WTC11 (cell line): ENCODE measurements around the gene TIE1. TPM values are rescaled to one million over a fixed set of nuclear protein-coding genes. Genes with fewer than 3 reads are reported as not detected.
A peak's percentile ranks its signal among the peaks of the same experiment; 100 is the strongest.
"Not testable (repeated sequence)": the region's sequence is repeated elsewhere in the genome, so short reads cannot be mapped to it uniquely, and the experiment has no call there.

Experiments used
- ATAC-seq: fragments of 200-7000 bp; cut with Tn5 transposase; 2 replicates; pipeline ENCODE4 v1.10.0; 2021; ENCODE audit warnings: mild to moderate bottlenecking, moderate library complexity
- CTCF ChIA-PET: fragments of 300-600 bp; sonication (Branson Sonifier 250); formaldehyde crosslinking; loops from one replicate; lab custom pipeline; 2021; ENCODE audit warnings: antibody characterized with exemption; lab: Charles Lee
- POLR2A ChIA-PET: fragments of 350-600 bp; sonication (Branson Sonifier 250); formaldehyde crosslinking; loops from one replicate; lab custom pipeline; 2021; ENCODE audit warnings: antibody characterized with exemption; lab: Charles Lee
- DNase-seq: peaks from one replicate; pipeline ENCODE4 v3.0.0; 2021; ENCODE audit warnings: low spot score
- H3K27ac Mint-ChIP-seq: 2 replicates; pipeline ENCODE4 v1.8.0; 2021; ENCODE audit warnings: mixed read lengths
- H3K27me3 Mint-ChIP-seq: 2 replicates; pipeline ENCODE4 v1.8.0; 2021; ENCODE audit warnings: low read depth, mild to moderate bottlenecking, moderate library complexity, mixed read lengths
- H3K36me3 Mint-ChIP-seq: 2 replicates; pipeline ENCODE4 v1.8.0; 2021; ENCODE audit warnings: mixed read lengths
- H3K4me1 Mint-ChIP-seq: 2 replicates; pipeline ENCODE4 v1.8.0; 2022; ENCODE audit warnings: mixed read lengths
- H3K4me3 Mint-ChIP-seq: 2 replicates; pipeline ENCODE4 v1.8.0; 2021; ENCODE audit warnings: mild to moderate bottlenecking, moderate library complexity, mixed read lengths
- H3K9me3 Mint-ChIP-seq: 2 replicates; pipeline ENCODE4 v1.8.0; 2021; ENCODE audit warnings: mixed read lengths
- AFF4 ChIP-seq: sonication (generic); formaldehyde crosslinking; IDR thresholded peaks from 2 replicates; pipeline ENCODE4 v1.8.1; 2023; ENCODE audit warnings: mild to moderate bottlenecking, missing genetic modification reagents, borderline replicate concordance
- ATF3 ChIP-seq: sonication (generic); formaldehyde crosslinking; conservative IDR thresholded peaks from 2 replicates; pipeline ENCODE4 v1.8.1; 2022; ENCODE audit warnings: mild to moderate bottlenecking, missing genetic modification reagents
- CDX4 ChIP-seq: fragments of 250-450 bp; sonication (Bioruptor Pico); IDR thresholded peaks from 2 replicates; pipeline ENCODE4 v1.9.0; 2021; ENCODE audit warnings: moderate library complexity, mild to moderate bottlenecking, inconsistent platforms, borderline replicate concordance
- E2F5 ChIP-seq: sonication (generic); formaldehyde crosslinking; IDR thresholded peaks from 2 replicates; pipeline ENCODE4 v1.8.1; 2022; ENCODE audit warnings: mild to moderate bottlenecking, moderate library complexity, missing genetic modification reagents
- EMX1 ChIP-seq: fragments of 250-450 bp; sonication (Bioruptor Pico); IDR thresholded peaks from 2 replicates; pipeline ENCODE4 v1.8.0; 2021; ENCODE audit warnings: mild to moderate bottlenecking
- GABPB1 ChIP-seq: sonication (generic); formaldehyde crosslinking; IDR thresholded peaks from 2 replicates; pipeline ENCODE4 v1.8.1; 2023; ENCODE audit warnings: mild to moderate bottlenecking, missing genetic modification reagents
- HMGXB4 ChIP-seq: sonication (generic); formaldehyde crosslinking; IDR thresholded peaks from 2 replicates; pipeline ENCODE4 v1.8.1; 2023; ENCODE audit warnings: mild to moderate bottlenecking, moderate library complexity, missing genetic modification reagents
- JAZF1 ChIP-seq: fragments of 250-450 bp; sonication (Bioruptor Pico); IDR thresholded peaks from 2 replicates; pipeline ENCODE4 v1.9.0; 2021; ENCODE audit warnings: moderate library complexity, mild to moderate bottlenecking, inconsistent platforms
- JUN ChIP-seq: sonication (generic); formaldehyde crosslinking; IDR thresholded peaks from 2 replicates; pipeline ENCODE4 v1.8.0; 2023; ENCODE audit warnings: mild to moderate bottlenecking, missing genetic modification reagents
- MXD4 ChIP-seq: fragments of 250-450 bp; sonication (Bioruptor Pico); IDR thresholded peaks from 2 replicates; pipeline ENCODE4 v1.8.0; 2021; ENCODE audit warnings: mild to moderate bottlenecking, moderate library complexity, borderline replicate concordance
- NFATC4 ChIP-seq: fragments of 250-450 bp; sonication (Bioruptor Pico); IDR thresholded peaks from 2 replicates; pipeline ENCODE4 v1.9.0; 2021; ENCODE audit warnings: mild to moderate bottlenecking
- NR2C2 ChIP-seq: sonication (generic); formaldehyde crosslinking; IDR thresholded peaks from 2 replicates; pipeline ENCODE4 v1.8.0; 2022; ENCODE audit warnings: mild to moderate bottlenecking, missing genetic modification reagents
- NR3C1 ChIP-seq: sonication (generic); formaldehyde crosslinking; conservative IDR thresholded peaks from 2 replicates; pipeline ENCODE4 v1.8.1; 2023; ENCODE audit warnings: low read depth, mild to moderate bottlenecking, missing genetic modification reagents
- SMAD3 ChIP-seq: sonication (generic); formaldehyde crosslinking; IDR thresholded peaks from 2 replicates; pipeline ENCODE4 v1.8.0; 2022; ENCODE audit warnings: missing genetic modification reagents, mild to moderate bottlenecking, borderline replicate concordance
- SP1 ChIP-seq: sonication (generic); formaldehyde crosslinking; conservative IDR thresholded peaks from 2 replicates; pipeline ENCODE4 v1.8.1; 2022; ENCODE audit warnings: missing genetic modification reagents
- USF2 ChIP-seq: sonication (generic); formaldehyde crosslinking; IDR thresholded peaks from 2 replicates; pipeline ENCODE4 v1.8.1; 2023; ENCODE audit warnings: mild to moderate bottlenecking, missing genetic modification reagents, moderate library complexity
- ZMAT4 ChIP-seq: fragments of 250-450 bp; sonication (Bioruptor Pico); IDR thresholded peaks from 2 replicates; pipeline ENCODE4 v1.9.0; 2021; ENCODE audit warnings: mild to moderate bottlenecking
- ZNF121 ChIP-seq: sonication (generic); formaldehyde crosslinking; IDR thresholded peaks from 2 replicates; pipeline ENCODE4 v1.8.0; 2023; ENCODE audit warnings: missing genetic modification reagents
- ZNF263 ChIP-seq: sonication (generic); formaldehyde crosslinking; IDR thresholded peaks from 2 replicates; pipeline ENCODE4 v1.8.1; 2022; ENCODE audit warnings: low read depth, mild to moderate bottlenecking, moderate library complexity, missing genetic modification reagents
- ZNF512 ChIP-seq: sonication (generic); formaldehyde crosslinking; IDR thresholded peaks from 2 replicates; pipeline ENCODE4 v1.8.1; 2022; ENCODE audit warnings: missing genetic modification reagents, borderline replicate concordance
- total RNA-seq: library from RNA; stranded (reverse); gene quantifications from 3 replicates; pipeline ENCODE4 v1.2.3, GENCODE V29; 2021

The TIE1 gene
- total RNA-seq, 1 experiment from 2014 or later = 2.5 TPM

GRCh38 chr1:43368646-43369020, 67.9 kb downstream of the TIE1 start (continued):
- TF ChIP-seq ZNF263 (no peak), ATF3 (no peak), EMX1 (CRISPR knock-in tag) (no peak)

GRCh38 chr1:43369779-43370178, 69.0 kb downstream of the TIE1 start:
- H3K27ac Mint-ChIP-seq, H3K27me3 Mint-ChIP-seq, H3K36me3 Mint-ChIP-seq, DNase-seq, H3K4me3 Mint-ChIP-seq, ATAC-seq, H3K9me3 Mint-ChIP-seq: not testable (repeated sequence)
- ChIA-PET POLR2A (interaction anchor here (0.7 kb wide), 1 partner anchor 11 kb away, joined by 5 read pairs; the partner anchor contains the start of gene CDC20), CTCF (interaction anchor here (0.6 kb wide), 1 partner anchor 29 kb away, joined by 3 read pairs; no protein-coding TSS in a partner anchor)
- H3K4me1 Mint-ChIP-seq = peaks cover 23% of the 10 kb centered on the region
- peak; percentile 70 for TF ChIP-seq ZNF121 (CRISPR knock-in tag)

GRCh38 chr1:43370564-43370963, 69.8 kb downstream of the TIE1 start:
- H3K4me1 Mint-ChIP-seq = peaks cover 21% of the 10 kb centered on the region
- no peaks in the 10 kb centered on the region for H3K36me3 Mint-ChIP-seq
- no peak overlapping the region for H3K27ac Mint-ChIP-seq
- DNase-seq (no peak), ATAC-seq (no peak)
- ChIA-PET CTCF (interaction anchor here (0.6 to 1.0 kb wide), 2 partner anchors 12 to 30 kb away, joined by 3 read pairs; no protein-coding TSS in a partner anchor), POLR2A (no interaction called here)
- no peaks in the 10 kb centered on the region for H3K9me3 Mint-ChIP-seq
- TF ChIP-seq SP1 (CRISPR knock-in tag) (no peak), JAZF1 (no peak), AFF4 (CRISPR knock-in tag) (no peak), MXD4 (CRISPR knock-in tag) (no peak), NR2C2 (CRISPR knock-in tag) (no peak), HMGXB4 (CRISPR knock-in tag) (no peak), ZNF512 (no peak), CDX4 (CRISPR knock-in tag) (no peak), JUN (CRISPR knock-in tag) (no peak), USF2 (no peak), NFATC4 (no peak), ZMAT4 (no peak), SMAD3 (CRISPR knock-in tag) (no peak), NR3C1 (CRISPR knock-in tag) (no peak), GABPB1 (CRISPR knock-in tag) (no peak), E2F5 (CRISPR knock-in tag) (no peak)
- no peak overlapping the region for H3K4me3 Mint-ChIP-seq
- H3K27me3 Mint-ChIP-seq = no peaks in the 10 kb centered on the region
